ENCODE results near the gene MMP2.

Gene MMP2

GRCh38 chr16:55479430-55480140 is 587 bp downstream of the MMP2 start:
- H3K9me3 ChIP-seq (ENCODE audit: control insufficient read depth, low read length): no peaks in the 10 kb centered on the region
- H3K4me3 ChIP-seq (ENCODE audit: insufficient read depth, low read depth, low read length, poor library complexity, severe bottlenecking): no peak overlapping the region
- no peaks in the 10 kb centered on the region for H3K36me3 ChIP-seq (ENCODE audit: control insufficient read depth, insufficient read depth, low read length)
- H3K27me3 ChIP-seq (replicated peaks; ENCODE audit: control insufficient read depth, insufficient read depth, low read length, poor library complexity, severe bottlenecking): peaks cover 3% of the 10 kb centered on the region
- H3K4me1 ChIP-seq (ENCODE audit: control insufficient read depth, insufficient read depth, low read length, poor library complexity, severe bottlenecking): no peaks in the 10 kb centered on the region
- no peak overlapping the region for H3K27ac ChIP-seq (ENCODE audit: insufficient read depth, low read length, poor library complexity, severe bottlenecking)
- DNase-seq: no peak

DNA sequence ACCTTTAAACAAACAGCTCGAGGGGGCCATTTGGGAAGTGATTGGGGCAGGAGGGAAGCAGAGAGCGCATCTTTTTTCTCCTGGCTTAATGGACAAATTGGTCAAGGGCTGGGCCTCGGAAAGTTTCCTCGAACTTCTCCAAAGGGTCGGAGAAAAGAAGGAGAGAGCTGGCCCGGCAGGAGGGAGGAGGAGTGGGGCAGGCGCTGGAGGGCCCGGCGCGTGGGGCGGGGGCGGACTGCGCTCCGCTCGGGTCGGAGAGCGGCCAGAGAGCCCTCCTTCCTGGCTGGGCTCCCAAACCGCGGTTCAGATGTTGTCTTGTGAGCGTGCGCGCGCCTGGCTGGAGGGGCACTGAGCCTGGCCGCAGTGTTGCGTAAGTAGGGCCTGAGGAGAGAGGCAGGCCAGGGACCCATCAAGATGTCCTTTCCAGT is 1.2 kb downstream of the MMP2 start:
- Histone ChIP-seq H3K9me3 (ENCODE audit: control insufficient read depth, low read length) (no peaks in the 10 kb centered on the region), H3K27ac (ENCODE audit: insufficient read depth, low read length, poor library complexity, severe bottlenecking) (no peak overlapping the region), H3K27me3 (replicated peaks; ENCODE audit: control insufficient read depth, insufficient read depth, low read length, poor library complexity, severe bottlenecking) (peaks cover 3% of the 10 kb centered on the region), H3K4me3 (ENCODE audit: insufficient read depth, low read depth, low read length, poor library complexity, severe bottlenecking) (no peak overlapping the region), H3K36me3 (ENCODE audit: control insufficient read depth, insufficient read depth, low read length) (no peaks in the 10 kb centered on the region), H3K4me1 (ENCODE audit: control insufficient read depth, insufficient read depth, low read length, poor library complexity, severe bottlenecking) (no peaks in the 10 kb centered on the region)
- no peak for DNase-seq

DNA sequence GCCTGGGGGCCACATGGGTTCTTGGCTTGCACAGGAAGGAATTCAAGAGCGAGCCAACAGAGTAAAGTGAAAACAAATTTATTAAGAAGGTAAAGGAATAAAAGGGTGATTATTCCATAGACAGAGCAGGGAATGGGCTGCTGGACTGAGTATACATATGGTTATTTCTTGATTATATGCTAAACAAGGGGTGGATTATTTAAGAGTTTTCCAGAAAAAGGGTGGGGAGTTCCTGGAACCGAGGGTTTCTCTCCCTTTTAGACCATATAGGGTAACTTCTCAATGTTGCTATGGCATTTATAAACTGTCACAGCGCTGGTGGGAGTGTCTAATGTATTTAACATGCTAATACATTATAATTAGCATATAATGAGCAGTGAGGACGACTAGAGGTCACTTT is 2.0 kb downstream of the MMP2 start:
- Histone ChIP-seq H3K27ac (ENCODE audit: insufficient read depth, low read length, poor library complexity, severe bottlenecking) (no peak overlapping the region), H3K4me1 (ENCODE audit: control insufficient read depth, insufficient read depth, low read length, poor library complexity, severe bottlenecking) (no peaks in the 10 kb centered on the region), H3K27me3 (replicated peaks; ENCODE audit: control insufficient read depth, insufficient read depth, low read length, poor library complexity, severe bottlenecking) (peaks cover 3% of the 10 kb centered on the region), H3K9me3 (ENCODE audit: control insufficient read depth, low read length) (no peaks in the 10 kb centered on the region), H3K4me3 (ENCODE audit: insufficient read depth, low read depth, low read length, poor library complexity, severe bottlenecking) (no peak overlapping the region), H3K36me3 (ENCODE audit: control insufficient read depth, insufficient read depth, low read length) (no peaks in the 10 kb centered on the region)
- DNase-seq: no peak

DNA sequence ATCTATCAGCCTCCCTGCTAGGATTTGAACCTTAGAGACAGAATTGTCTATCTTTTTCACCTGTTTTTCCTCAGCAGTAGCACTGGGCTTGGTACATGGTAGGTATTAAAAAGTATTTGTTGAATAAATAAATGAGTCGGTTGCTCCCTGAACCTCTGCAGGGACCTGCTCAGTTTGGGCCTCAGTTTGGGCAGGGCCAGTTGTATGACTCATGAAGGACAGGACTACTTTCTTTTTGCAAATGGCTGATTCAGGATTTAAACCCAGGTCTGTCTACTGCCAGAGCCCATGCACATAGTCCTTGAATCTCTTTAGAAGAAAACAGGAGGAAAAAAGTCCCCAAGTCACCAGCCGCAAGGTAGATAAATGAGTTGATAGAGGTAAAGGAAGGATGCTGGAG is 3.1 kb downstream of the MMP2 start:
- DNase-seq: no peak
- no peak overlapping the region for H3K4me3 ChIP-seq (ENCODE audit: insufficient read depth, low read depth, low read length, poor library complexity, severe bottlenecking)
- peaks cover 3% of the 10 kb centered on the region for H3K27me3 ChIP-seq (replicated peaks; ENCODE audit: control insufficient read depth, insufficient read depth, low read length, poor library complexity, severe bottlenecking)
- H3K27ac ChIP-seq (ENCODE audit: insufficient read depth, low read length, poor library complexity, severe bottlenecking): no peak overlapping the region
- H3K36me3 ChIP-seq (ENCODE audit: control insufficient read depth, insufficient read depth, low read length): no peaks in the 10 kb centered on the region
- H3K4me1 ChIP-seq (ENCODE audit: control insufficient read depth, insufficient read depth, low read length, poor library complexity, severe bottlenecking): no peaks in the 10 kb centered on the region
- H3K9me3 ChIP-seq (ENCODE audit: control insufficient read depth, low read length): no peaks in the 10 kb centered on the region

- Histone ChIP-seq H3K36me3 (ENCODE audit: control insufficient read depth, insufficient read depth, low read length) (no peaks in the 10 kb centered on the region), H3K27ac (ENCODE audit: insufficient read depth, low read length, poor library complexity, severe bottlenecking) (no peak overlapping the region), H3K9me3 (ENCODE audit: control insufficient read depth, low read length) (no peaks in the 10 kb centered on the region), H3K4me1 (ENCODE audit: control insufficient read depth, insufficient read depth, low read length, poor library complexity, severe bottlenecking) (no peaks in the 10 kb centered on the region), H3K4me3 (ENCODE audit: insufficient read depth, low read depth, low read length, poor library complexity, severe bottlenecking) (no peak overlapping the region), H3K27me3 (replicated peaks; ENCODE audit: control insufficient read depth, insufficient read depth, low read length, poor library complexity, severe bottlenecking) (no peaks in the 10 kb centered on the region)
- DNase-seq: no peak
These were observed 8.2 kb downstream of the MMP2 start for GRCh38 chr16:55487048-55487803.

GRCh38 chr16:55488306-55488705 is 9.3 kb downstream of the MMP2 start:
- H3K4me1 ChIP-seq (ENCODE audit: control insufficient read depth, insufficient read depth, low read length, poor library complexity, severe bottlenecking): no peaks in the 10 kb centered on the region
- no peak for DNase-seq
- no peak overlapping the region for H3K4me3 ChIP-seq (ENCODE audit: insufficient read depth, low read depth, low read length, poor library complexity, severe bottlenecking)
- H3K9me3 ChIP-seq (ENCODE audit: control insufficient read depth, low read length): no peaks in the 10 kb centered on the region
- H3K27ac ChIP-seq (ENCODE audit: insufficient read depth, low read length, poor library complexity, severe bottlenecking): no peak overlapping the region
- H3K36me3 ChIP-seq (ENCODE audit: control insufficient read depth, insufficient read depth, low read length): no peaks in the 10 kb centered on the region
- H3K27me3 ChIP-seq (replicated peaks; ENCODE audit: control insufficient read depth, insufficient read depth, low read length, poor library complexity, severe bottlenecking): no peaks in the 10 kb centered on the region

DNA sequence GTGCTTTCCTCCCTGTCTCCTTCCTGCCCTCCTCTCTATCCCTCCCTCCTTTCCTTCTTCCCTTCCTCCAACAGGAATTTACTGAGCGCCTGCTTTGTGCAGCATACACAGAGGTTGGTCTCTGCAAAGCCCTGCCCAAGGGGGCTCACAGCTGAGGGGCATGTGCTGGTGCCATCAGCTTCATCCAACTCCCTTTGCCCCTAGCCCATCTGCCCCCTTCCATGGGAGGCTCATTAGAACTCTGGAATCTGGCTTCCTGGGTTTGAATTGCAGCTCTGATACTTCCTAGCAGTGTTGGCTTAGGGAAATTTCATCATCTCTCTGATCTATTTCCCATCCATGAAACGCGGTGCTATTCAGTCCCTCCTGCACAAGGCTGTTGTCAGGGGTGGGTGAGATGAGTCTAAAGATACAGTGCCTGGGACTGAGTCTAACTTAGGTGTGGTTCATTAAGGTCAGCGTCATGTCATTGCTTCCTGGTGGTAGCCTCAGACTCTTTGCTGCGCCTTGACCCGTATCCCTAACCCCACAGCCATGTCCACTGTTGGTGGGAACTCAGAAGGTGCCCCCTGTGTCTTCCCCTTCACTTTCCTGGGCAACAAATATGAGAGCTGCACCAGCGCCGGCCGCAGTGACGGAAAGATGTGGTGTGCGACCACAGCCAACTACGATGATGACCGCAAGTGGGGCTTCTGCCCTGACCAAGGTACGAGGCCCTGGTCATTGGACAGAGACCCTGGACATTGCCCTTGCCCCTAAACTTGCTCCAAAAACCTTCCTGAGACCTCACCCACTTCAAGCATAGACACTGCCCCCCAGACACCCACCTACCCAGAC is 10.3 kb downstream of the MMP2 start:
- Histone ChIP-seq H3K27ac (ENCODE audit: insufficient read depth, low read length, poor library complexity, severe bottlenecking) (no peak overlapping the region), H3K4me1 (ENCODE audit: control insufficient read depth, insufficient read depth, low read length, poor library complexity, severe bottlenecking) (no peaks in the 10 kb centered on the region), H3K36me3 (ENCODE audit: control insufficient read depth, insufficient read depth, low read length) (no peaks in the 10 kb centered on the region), H3K9me3 (ENCODE audit: control insufficient read depth, low read length) (no peaks in the 10 kb centered on the region), H3K27me3 (replicated peaks; ENCODE audit: control insufficient read depth, insufficient read depth, low read length, poor library complexity, severe bottlenecking) (no peaks in the 10 kb centered on the region), H3K4me3 (ENCODE audit: insufficient read depth, low read depth, low read length, poor library complexity, severe bottlenecking) (no peak overlapping the region)
- no peak for DNase-seq

DNA sequence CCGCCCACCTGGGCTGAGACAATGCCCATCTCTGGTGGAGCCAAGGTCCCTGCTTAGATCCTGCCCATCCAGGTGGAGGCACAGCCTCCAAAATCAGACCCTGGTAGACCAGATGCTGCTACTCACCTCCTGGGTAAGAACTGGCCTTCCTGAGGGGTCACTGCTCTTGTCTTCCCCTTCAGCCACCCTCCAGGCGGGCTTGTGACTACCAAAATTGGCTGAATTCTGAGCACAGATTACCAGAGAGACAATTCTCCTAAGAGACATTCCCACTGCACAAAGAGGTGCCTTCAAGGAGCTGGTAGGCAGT is 10.9 kb downstream of the MMP2 start:
- DNase-seq: no peak
- Histone ChIP-seq H3K27me3 (replicated peaks; ENCODE audit: control insufficient read depth, insufficient read depth, low read length, poor library complexity, severe bottlenecking) (no peaks in the 10 kb centered on the region), H3K4me1 (ENCODE audit: control insufficient read depth, insufficient read depth, low read length, poor library complexity, severe bottlenecking) (no peaks in the 10 kb centered on the region), H3K27ac (ENCODE audit: insufficient read depth, low read length, poor library complexity, severe bottlenecking) (no peak overlapping the region), H3K4me3 (ENCODE audit: insufficient read depth, low read depth, low read length, poor library complexity, severe bottlenecking) (no peak overlapping the region), H3K9me3 (ENCODE audit: control insufficient read depth, low read length) (no peaks in the 10 kb centered on the region), H3K36me3 (ENCODE audit: control insufficient read depth, insufficient read depth, low read length) (no peaks in the 10 kb centered on the region)

DNA sequence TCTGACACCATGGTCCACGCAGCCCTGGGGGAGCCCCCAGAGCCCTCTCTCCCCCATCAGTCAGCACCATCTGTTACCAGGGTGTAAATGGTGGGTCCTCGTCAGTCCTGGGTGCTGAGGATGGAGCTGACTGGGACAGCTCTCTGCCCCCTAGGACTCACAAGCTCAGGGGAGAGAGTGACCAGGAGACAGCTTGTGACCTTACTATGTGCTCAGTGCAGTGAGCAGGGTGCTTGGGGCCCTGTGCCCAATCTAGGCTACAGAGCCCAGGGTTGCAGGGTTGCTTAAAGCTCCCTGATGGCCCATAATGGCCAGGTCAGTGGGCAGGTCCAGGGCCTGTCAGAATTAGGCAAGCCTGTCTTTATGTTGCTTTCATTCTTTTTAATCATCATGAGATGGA is 11.3 kb downstream of the MMP2 start:
- H3K27ac ChIP-seq (ENCODE audit: insufficient read depth, low read length, poor library complexity, severe bottlenecking): no peak overlapping the region

DNA sequence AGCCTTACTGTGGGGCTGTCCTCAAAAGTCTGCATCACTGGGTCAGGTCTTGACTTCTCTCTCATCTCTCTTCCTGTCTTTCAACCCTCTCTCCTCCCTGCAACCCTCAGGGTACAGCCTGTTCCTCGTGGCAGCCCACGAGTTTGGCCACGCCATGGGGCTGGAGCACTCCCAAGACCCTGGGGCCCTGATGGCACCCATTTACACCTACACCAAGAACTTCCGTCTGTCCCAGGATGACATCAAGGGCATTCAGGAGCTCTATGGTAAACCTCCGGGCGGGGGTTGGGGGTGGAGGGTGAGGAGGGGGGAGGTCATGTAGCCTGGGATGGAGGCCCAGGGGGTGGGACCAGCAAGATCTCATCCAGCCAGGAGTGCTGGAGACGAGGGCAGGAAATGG is 12.7 kb downstream of the MMP2 start:
- H3K36me3 ChIP-seq (ENCODE audit: control insufficient read depth, insufficient read depth, low read length): no peaks in the 10 kb centered on the region
- no peak overlapping the region for H3K27ac ChIP-seq (ENCODE audit: insufficient read depth, low read length, poor library complexity, severe bottlenecking)
- no peaks in the 10 kb centered on the region for H3K4me1 ChIP-seq (ENCODE audit: control insufficient read depth, insufficient read depth, low read length, poor library complexity, severe bottlenecking)
- DNase-seq: no peak
- no peak overlapping the region for H3K4me3 ChIP-seq (ENCODE audit: insufficient read depth, low read depth, low read length, poor library complexity, severe bottlenecking)
- no peaks in the 10 kb centered on the region for H3K27me3 ChIP-seq (replicated peaks; ENCODE audit: control insufficient read depth, insufficient read depth, low read length, poor library complexity, severe bottlenecking)
- H3K9me3 ChIP-seq (ENCODE audit: control insufficient read depth, low read length): no peaks in the 10 kb centered on the region

More for the DNA sequence above, 11.3 kb downstream of the MMP2 start:
- Histone ChIP-seq H3K4me1 (ENCODE audit: control insufficient read depth, insufficient read depth, low read length, poor library complexity, severe bottlenecking) (no peaks in the 10 kb centered on the region), H3K9me3 (ENCODE audit: control insufficient read depth, low read length) (no peaks in the 10 kb centered on the region), H3K36me3 (ENCODE audit: control insufficient read depth, insufficient read depth, low read length) (no peaks in the 10 kb centered on the region), H3K27me3 (replicated peaks; ENCODE audit: control insufficient read depth, insufficient read depth, low read length, poor library complexity, severe bottlenecking) (no peaks in the 10 kb centered on the region), H3K4me3 (ENCODE audit: insufficient read depth, low read depth, low read length, poor library complexity, severe bottlenecking) (no peak overlapping the region)
- no peak for DNase-seq

Data from effector memory CD4-positive, alpha-beta T cell (primary cell).